Measurements from ENCODE around the gene NSMCE1.

The NSMCE1 gene

DNA sequence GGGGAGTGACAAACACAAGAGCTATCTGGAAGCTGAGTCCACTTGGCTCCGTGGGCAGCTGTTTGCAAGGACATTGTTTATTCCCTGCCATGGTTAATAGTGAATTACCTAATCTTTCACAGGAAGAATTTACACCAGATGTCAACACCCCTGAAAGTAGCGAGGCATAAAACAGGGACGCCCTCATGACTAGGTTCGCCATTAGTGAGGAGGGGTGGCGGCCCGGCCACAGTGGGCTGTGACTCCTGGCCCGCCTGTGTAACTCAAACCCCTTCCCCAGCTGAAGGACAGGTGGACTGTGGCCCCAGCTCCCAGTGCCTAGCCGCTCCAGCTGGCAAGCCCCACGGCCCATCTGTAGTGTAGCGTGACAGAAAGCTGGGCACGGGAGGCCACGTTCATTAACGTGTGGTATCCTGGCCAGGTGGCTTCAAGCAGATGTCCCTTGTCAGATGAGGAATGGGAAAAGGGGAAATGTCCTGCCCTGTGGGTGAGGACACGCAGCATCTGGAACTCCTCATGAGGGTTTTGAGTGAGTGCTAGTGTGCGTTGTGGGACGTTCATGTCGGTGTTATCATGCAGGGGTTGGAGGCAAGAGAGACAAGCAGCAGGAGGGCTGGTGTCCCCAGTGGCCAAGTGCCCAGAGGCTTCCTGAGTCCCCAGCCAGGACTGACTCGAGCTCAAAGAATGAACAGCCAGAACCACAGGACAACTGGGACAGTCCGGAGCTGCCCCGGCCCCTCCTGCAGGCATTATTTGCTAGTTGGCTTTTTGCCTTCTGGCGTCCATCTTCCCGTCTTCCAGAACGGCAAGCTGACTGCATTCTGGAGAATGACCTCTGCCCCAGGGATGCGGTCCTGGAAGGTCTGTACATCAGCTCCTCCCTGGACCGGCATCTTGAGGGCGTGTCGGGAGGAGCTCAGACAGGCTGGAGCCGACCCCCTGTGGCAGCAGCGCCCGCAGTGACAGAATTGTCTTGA lies 46.0 kb downstream of the NSMCE1 start:
- no peaks in the 10 kb centered on the region for H3K27me3 Mint-ChIP-seq
- H3K9me3 Mint-ChIP-seq: no peaks in the 10 kb centered on the region
- intact Hi-C loops (cut with micrococcal nuclease): loop anchor here (10.0 kb wide), 1 partner anchor 48 kb away; no protein-coding TSS in a partner anchor
- H3K27ac Mint-ChIP-seq: no peak overlapping the region
- peaks cover 82% of the 10 kb centered on the region for H3K36me3 Mint-ChIP-seq (ENCODE audit: low read depth)
- H3K4me1 Mint-ChIP-seq (ENCODE audit: low read depth): no peaks in the 10 kb centered on the region
- no peak overlapping the region for H3K4me3 Mint-ChIP-seq

DNA sequence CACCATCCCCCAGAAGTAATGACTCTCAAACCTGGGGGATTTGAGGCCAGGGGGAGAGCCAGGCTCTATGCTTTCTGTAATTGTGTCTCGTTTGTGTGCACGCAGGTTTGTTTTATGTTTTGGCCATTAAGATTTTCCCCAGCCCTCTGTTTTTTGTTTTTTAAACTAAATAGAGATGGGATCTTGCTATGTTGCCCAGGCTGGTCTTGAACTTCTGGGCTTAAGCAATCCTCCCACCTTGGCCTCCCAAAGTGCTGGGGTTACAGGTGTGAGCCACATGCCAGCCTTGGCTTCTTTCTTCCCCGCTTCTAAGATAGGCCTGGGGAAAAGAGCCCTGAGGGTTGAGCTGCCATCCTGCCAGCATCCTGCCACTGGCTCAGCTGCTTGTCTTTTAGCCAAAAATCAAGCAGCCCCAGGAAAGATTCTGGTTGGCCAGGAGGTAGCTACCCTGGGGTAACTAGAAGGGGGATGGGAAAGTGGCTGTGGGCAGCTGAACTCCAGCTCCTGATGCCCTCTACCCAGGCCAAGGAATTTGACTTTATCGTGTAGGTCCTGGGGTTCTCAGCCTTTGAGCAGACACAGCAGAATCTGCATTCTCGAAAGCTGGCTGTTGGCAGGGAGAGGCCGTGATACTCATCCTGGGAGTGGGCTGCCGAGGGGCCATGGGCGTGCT lies 46.9 kb downstream of the NSMCE1 start:
- Mint-ChIP-seq H3K27me3 (no peaks in the 10 kb centered on the region), H3K36me3 (ENCODE audit: low read depth) (peaks cover 83% of the 10 kb centered on the region), H3K27ac (no peak overlapping the region), H3K4me3 (no peak overlapping the region), H3K4me1 (ENCODE audit: low read depth) (no peaks in the 10 kb centered on the region), H3K9me3 (no peaks in the 10 kb centered on the region)
- intact Hi-C loops (cut with micrococcal nuclease): loop anchor here (10.0 kb wide), 1 partner anchor 47 kb away; no protein-coding TSS in a partner anchor

DNA sequence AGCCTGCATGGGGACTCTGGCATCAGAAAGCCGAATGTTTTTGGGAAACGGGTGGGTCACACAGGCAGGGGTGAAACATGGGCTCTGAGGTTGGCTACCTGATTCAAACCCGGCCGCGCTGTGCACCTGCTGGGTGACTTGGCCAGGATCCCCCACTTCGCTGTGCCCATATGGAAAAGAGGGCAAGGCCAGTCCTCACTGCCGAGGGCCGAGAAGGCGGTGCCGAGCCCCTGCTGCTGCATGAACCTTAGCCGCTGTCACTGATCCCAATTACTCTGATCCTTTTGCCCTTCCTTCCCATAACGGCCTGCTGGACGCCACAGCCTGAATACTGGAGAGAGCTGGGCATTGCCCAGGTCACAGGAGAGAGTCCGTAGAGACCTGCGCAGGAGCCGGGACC lies 47.6 kb downstream of the NSMCE1 start:
- peaks cover 83% of the 10 kb centered on the region for H3K36me3 Mint-ChIP-seq (ENCODE audit: low read depth)
- H3K9me3 Mint-ChIP-seq: no peaks in the 10 kb centered on the region
- H3K27ac Mint-ChIP-seq: no peak overlapping the region
- intact Hi-C loops (cut with micrococcal nuclease): loop anchor here (10.0 kb wide), 1 partner anchor 46 kb away; no protein-coding TSS in a partner anchor
- H3K4me1 Mint-ChIP-seq (ENCODE audit: low read depth): no peaks in the 10 kb centered on the region
- H3K4me3 Mint-ChIP-seq: no peak overlapping the region
- no peaks in the 10 kb centered on the region for H3K27me3 Mint-ChIP-seq

DNA sequence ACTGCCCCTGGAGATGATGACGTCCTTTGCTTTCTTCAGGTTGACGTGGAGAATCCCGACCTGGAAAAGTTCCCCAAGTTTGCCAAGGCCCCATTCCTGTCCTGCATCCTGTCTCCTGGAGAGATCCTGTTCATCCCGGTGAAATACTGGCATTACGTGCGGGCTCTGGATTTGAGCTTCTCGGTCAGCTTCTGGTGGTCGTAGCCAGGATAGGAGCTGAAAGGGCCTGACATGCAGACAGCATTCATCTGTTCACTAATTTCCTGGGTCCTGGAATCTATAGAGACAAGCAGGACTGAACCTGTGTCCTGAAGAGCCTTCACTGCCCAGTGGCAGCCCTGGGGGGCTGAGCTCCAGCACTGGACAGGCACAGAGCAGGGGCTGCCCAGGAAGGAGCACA lies 48.0 kb downstream of the NSMCE1 start:
- no peak overlapping the region for H3K27ac Mint-ChIP-seq
- intact Hi-C loops (cut with micrococcal nuclease): loop anchor here (10.0 kb wide), 1 partner anchor 46 kb away; no protein-coding TSS in a partner anchor
- no peaks in the 10 kb centered on the region for H3K27me3 Mint-ChIP-seq
- H3K36me3 Mint-ChIP-seq (ENCODE audit: low read depth): peaks cover 83% of the 10 kb centered on the region
- H3K9me3 Mint-ChIP-seq: no peaks in the 10 kb centered on the region
- no peak overlapping the region for H3K4me3 Mint-ChIP-seq
- H3K4me1 Mint-ChIP-seq (ENCODE audit: low read depth): no peaks in the 10 kb centered on the region

DNA sequence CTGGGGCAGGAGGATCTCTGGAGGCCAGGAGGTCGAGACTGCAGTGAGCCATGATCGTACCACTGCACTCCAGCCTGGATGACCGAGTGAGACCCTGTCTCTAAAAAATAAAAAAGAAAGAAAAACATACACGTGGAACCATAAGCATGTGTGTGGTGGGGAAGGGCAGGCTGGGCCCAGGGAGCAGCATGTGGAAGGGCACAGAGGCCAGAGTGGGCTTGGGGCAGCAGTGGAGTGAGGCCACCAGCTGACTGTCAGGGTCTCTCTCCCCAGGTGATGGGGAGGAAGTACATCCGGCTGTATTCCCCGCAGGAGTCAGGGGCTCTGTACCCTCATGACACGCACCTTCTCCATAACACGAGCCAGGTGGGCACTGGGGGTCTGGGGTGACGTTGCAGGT lies 48.5 kb downstream of the NSMCE1 start:
- Mint-ChIP-seq H3K9me3 (no peaks in the 10 kb centered on the region), H3K27me3 (no peaks in the 10 kb centered on the region), H3K4me1 (ENCODE audit: low read depth) (no peaks in the 10 kb centered on the region), H3K36me3 (ENCODE audit: low read depth) (peaks cover 83% of the 10 kb centered on the region), H3K4me3 (no peak overlapping the region), H3K27ac (no peak overlapping the region)
- intact Hi-C loops (cut with micrococcal nuclease): loop anchor here (10.0 kb wide), 1 partner anchor 45 kb away; no protein-coding TSS in a partner anchor

DNA sequence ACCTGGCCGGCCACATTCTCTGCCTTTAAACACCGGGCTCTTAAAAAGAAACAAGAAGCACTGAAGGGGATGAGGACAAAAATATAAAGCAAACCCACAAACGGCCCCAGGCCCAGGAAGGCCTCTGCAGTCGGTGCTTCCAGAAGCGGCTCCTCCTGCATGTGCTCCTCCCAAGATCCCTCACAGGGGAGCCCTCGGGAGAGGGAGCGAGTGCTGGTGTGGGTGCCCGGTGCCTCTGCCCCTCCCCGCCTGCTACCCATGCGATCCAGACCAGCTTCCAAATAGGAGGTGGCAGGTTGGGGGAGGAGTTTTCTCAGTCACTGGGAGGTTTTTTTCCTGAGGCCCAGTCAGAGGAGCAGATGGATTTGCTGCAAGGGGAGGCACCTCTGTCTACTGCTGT lies 49.4 kb downstream of the NSMCE1 start:
- intact Hi-C loops (cut with micrococcal nuclease): no loop called here
- Mint-ChIP-seq H3K4me1 (ENCODE audit: low read depth) (no peaks in the 10 kb centered on the region), H3K4me3 (no peak overlapping the region), H3K27ac (no peak overlapping the region), H3K36me3 (ENCODE audit: low read depth) (peaks cover 83% of the 10 kb centered on the region), H3K9me3 (no peaks in the 10 kb centered on the region), H3K27me3 (no peaks in the 10 kb centered on the region)

GRCh38 chr16:27218756-27219155 lies 49.8 kb downstream of the NSMCE1 start:
- Mint-ChIP-seq H3K4me3 (no peak overlapping the region), H3K4me1 (ENCODE audit: low read depth) (no peaks in the 10 kb centered on the region), H3K36me3 (ENCODE audit: low read depth) (peaks cover 83% of the 10 kb centered on the region), H3K27ac (no peak overlapping the region), H3K27me3 (no peaks in the 10 kb centered on the region), H3K9me3 (no peaks in the 10 kb centered on the region)
- intact Hi-C loops (cut with micrococcal nuclease): no loop called here

DNA sequence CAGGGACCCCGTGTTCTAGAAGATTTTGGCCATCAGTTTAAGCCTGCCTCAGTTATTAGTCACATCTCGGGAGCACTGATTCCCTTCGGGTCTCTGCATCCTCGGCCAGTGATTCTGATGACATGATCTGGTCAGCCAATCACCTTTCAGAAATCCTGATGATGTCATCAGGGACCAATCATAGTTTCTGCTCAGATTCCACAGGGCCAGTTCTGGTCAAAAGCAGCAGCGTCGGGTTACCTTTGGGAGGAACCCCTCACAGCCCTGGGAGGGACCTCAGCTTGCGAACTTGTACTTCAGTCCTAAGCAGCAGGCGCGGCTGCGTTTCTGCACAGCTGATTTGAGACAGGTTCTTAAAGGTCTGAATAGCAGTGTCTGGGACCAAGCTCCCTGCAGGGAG lies 51.3 kb downstream of the NSMCE1 start:
- H3K4me1 Mint-ChIP-seq (ENCODE audit: low read depth): no peaks in the 10 kb centered on the region
- intact Hi-C loops (cut with micrococcal nuclease): no loop called here
- peaks cover 88% of the 10 kb centered on the region for H3K36me3 Mint-ChIP-seq (ENCODE audit: low read depth)
- no peaks in the 10 kb centered on the region for H3K9me3 Mint-ChIP-seq
- H3K27me3 Mint-ChIP-seq: no peaks in the 10 kb centered on the region
- H3K4me3 Mint-ChIP-seq: no peak overlapping the region
- H3K27ac Mint-ChIP-seq: no peak overlapping the region

DNA sequence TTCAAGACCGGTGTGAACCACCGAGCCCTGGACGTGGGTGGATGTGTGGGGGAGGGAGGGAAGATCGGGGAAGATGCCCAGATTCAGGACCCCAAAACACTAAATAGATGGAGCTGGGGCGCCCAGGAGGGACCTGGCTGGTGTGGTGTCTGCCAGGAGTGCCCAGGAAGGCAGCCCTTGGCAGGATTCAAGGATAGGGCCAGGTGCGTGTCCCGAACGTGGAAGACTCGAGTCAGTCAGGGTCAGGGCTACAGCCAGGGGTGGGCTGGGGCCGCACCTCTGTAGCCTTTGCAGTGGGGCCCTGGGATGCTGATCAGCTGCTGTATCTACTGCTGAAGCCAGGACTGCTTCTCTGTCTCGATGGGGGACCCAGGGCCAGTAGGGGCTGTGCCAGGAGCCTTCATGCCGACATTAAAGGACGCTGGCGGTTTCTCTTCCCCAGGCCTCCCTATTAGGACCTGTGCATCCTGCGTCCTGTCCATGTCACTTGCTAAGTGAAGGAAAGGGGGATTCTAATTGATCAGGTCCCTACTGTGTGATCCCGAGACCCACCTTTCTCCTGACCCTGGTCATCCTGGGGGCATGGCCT lies 52.2 kb downstream of the NSMCE1 start:
- Mint-ChIP-seq H3K9me3 (no peaks in the 10 kb centered on the region), H3K4me1 (ENCODE audit: low read depth) (no peaks in the 10 kb centered on the region), H3K4me3 (no peak overlapping the region), H3K27ac (no peak overlapping the region), H3K36me3 (ENCODE audit: low read depth) (peaks cover 92% of the 10 kb centered on the region), H3K27me3 (no peaks in the 10 kb centered on the region)
- intact Hi-C loops (cut with micrococcal nuclease): no loop called here

DNA sequence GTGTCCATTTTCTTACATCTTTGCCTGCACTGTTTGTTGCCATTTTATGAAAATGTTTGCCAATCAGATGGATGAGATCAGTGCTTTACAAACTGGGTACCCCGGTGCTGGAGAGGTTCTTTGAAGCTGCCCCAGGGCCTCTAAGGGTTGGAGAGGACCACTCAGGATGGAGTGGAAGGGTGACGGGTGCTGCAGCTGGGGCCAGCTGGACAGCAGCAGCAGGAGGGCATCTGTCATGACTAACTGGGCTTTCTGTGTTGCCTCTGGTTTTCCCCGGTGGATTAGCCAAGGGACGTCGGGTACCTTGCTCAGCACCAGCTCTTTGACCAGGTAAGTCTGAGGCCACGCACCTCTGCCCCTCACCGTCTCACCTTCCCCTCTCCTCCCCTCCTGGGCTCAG lies 52.9 kb downstream of the NSMCE1 start:
- Mint-ChIP-seq H3K4me1 (ENCODE audit: low read depth) (no peaks in the 10 kb centered on the region), H3K27me3 (no peaks in the 10 kb centered on the region), H3K9me3 (no peaks in the 10 kb centered on the region), H3K4me3 (no peak overlapping the region), H3K36me3 (ENCODE audit: low read depth) (peaks cover 93% of the 10 kb centered on the region), H3K27ac (no peak overlapping the region)
- intact Hi-C loops (cut with micrococcal nuclease): no loop called here

DNA sequence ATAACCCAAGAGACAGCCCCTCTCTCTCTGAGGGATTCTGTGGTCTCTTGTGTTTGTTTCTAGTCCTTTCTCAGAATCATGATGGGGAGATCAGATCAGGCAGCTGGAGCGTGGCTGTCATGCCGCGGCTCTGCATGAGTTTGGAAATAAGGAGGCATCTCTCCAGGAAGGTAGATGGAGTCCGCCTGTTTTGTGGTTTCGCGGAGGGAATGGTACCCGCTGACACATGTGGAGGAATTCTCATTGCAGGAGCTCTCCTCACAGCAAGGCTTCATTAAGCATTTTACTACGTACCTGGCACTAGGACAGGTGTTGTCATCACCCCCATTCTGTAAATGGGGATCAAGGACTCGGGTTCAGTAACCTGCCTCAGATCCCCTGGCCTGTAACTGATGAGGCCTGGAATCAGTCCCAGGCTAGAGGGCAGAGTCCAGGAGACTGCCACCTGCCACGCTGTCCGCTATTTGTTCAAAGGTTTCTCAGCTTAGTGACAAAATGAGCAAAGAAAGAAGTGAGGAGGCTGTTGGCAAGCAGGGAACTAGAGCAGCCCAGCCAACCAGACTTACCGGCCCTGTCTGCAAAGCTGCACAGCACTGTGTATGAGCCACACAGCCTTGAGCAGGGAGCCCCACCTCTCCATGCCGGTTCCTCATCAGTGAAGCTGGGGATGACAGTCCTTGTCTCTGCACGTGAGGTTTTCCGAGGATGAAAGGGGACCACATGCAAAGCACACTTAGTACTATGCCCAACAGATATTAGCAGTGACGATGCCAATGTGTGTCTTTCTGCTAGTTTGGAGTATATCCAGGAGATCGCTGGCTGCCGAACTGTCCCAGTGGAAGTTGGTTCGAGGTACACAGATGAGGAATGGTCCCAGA lies 54.2 kb downstream of the NSMCE1 start:
- no peaks in the 10 kb centered on the region for H3K27me3 Mint-ChIP-seq
- no peaks in the 10 kb centered on the region for H3K4me1 Mint-ChIP-seq (ENCODE audit: low read depth)
- H3K4me3 Mint-ChIP-seq: no peak overlapping the region
- peaks cover 93% of the 10 kb centered on the region for H3K36me3 Mint-ChIP-seq (ENCODE audit: low read depth)
- no peak overlapping the region for H3K27ac Mint-ChIP-seq
- no peaks in the 10 kb centered on the region for H3K9me3 Mint-ChIP-seq
- intact Hi-C loops (cut with micrococcal nuclease): no loop called here

- H3K4me3 Mint-ChIP-seq: no peak overlapping the region
- H3K4me1 Mint-ChIP-seq (ENCODE audit: low read depth): no peaks in the 10 kb centered on the region
- H3K9me3 Mint-ChIP-seq: no peaks in the 10 kb centered on the region
- no peak overlapping the region for H3K27ac Mint-ChIP-seq
- intact Hi-C loops (cut with micrococcal nuclease): no loop called here
- no peaks in the 10 kb centered on the region for H3K27me3 Mint-ChIP-seq
- H3K36me3 Mint-ChIP-seq (ENCODE audit: low read depth): peaks cover 62% of the 10 kb centered on the region
Observed at GRCh38 chr16:27211026-27211425, 57.5 kb downstream of the NSMCE1 start.

- no peak overlapping the region for H3K4me3 Mint-ChIP-seq
- H3K4me1 Mint-ChIP-seq (ENCODE audit: low read depth): no peaks in the 10 kb centered on the region
- intact Hi-C loops (cut with micrococcal nuclease): no loop called here
- H3K27ac Mint-ChIP-seq: no peak overlapping the region
- no peaks in the 10 kb centered on the region for H3K27me3 Mint-ChIP-seq
- H3K9me3 Mint-ChIP-seq: no peaks in the 10 kb centered on the region
- peaks cover 54% of the 10 kb centered on the region for H3K36me3 Mint-ChIP-seq (ENCODE audit: low read depth)
Observed at GRCh38 chr16:27210174-27210573, 58.4 kb downstream of the NSMCE1 start.

Data from dendritic cell treated with granulocyte-macrophage colony-stimulating factor and Interleukin-4, amounts not matched to agents 40 ng/mL and 50 ng/mL, for 4 days (primary cell).